LNCaP clone FGC (cell line): ENCODE results near the gene DYRK4.

Source experiments
- DNase-seq: peaks from one replicate; pipeline ENCODE4 v3.0.0-alpha.2; 2011; ENCODE audit warnings: low read depth
- H3K4me3 ChIP-seq: 2 replicates; pipeline ENCODE4 v1.5.1; 2011; ENCODE audit warnings: mild to moderate bottlenecking, low read depth, low read length, control low read depth
- TF ChIP-seq, protein P1 (sequence below): IDR thresholded peaks from 2 replicates; pipeline ENCODE4 v1.5.1; 2012; ENCODE audit warnings: mild to moderate bottlenecking; ENCODE audit not compliant: control insufficient read depth, insufficient read depth; ENCODE audit errors: extremely low read depth

DYRK4 gene

DNA sequence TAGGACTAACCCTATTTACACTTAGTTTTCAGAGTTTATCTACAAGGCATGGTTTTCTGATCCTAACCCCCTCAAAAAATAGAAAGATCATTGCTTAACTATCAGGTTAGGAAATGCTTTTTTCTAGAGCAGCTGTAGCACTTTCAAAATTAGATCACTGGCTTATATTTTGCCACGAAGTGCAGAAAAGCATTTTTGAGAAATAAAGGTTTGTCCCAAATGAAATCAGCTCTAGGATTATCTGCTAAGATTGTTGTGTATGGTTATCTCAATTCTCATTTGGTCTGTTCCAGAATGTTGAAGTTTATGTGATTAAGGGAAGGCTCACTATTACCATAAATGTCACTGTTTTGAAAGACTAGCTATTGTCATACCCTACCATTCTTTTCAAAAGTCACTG, 9.8 kb upstream of the DYRK4 start:
- TF ChIP-seq, protein P1, sequence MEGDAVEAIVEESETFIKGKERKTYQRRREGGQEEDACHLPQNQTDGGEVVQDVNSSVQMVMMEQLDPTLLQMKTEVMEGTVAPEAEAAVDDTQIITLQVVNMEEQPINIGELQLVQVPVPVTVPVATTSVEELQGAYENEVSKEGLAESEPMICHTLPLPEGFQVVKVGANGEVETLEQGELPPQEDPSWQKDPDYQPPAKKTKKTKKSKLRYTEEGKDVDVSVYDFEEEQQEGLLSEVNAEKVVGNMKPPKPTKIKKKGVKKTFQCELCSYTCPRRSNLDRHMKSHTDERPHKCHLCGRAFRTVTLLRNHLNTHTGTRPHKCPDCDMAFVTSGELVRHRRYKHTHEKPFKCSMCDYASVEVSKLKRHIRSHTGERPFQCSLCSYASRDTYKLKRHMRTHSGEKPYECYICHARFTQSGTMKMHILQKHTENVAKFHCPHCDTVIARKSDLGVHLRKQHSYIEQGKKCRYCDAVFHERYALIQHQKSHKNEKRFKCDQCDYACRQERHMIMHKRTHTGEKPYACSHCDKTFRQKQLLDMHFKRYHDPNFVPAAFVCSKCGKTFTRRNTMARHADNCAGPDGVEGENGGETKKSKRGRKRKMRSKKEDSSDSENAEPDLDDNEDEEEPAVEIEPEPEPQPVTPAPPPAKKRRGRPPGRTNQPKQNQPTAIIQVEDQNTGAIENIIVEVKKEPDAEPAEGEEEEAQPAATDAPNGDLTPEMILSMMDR = no peak
- DNase-seq = no peak
- H3K4me3 ChIP-seq = no peak overlapping the region

DNA sequence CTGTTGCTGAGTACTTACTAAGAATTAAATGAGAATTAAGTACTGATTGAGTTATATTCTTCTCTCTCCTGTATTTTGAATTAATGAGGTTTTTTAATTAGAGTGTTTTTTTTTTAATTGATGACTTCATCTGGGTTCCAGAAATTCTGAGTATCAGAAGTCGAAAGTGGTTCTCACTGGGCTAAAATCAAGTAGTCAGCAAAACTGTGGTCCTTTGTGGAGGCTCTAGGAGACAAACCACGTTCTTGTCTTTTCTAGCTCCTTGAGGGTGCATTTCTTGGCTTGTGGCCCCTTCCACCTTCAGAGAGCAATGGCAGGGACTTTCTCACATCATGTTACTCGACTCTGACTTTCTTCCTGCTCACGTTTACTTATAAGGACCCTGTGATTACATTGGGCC, 8.1 kb upstream of the DYRK4 start:
- no peak for DNase-seq
- TF ChIP-seq, protein P1 = no peak
- H3K4me3 ChIP-seq = no peak overlapping the region

DNA sequence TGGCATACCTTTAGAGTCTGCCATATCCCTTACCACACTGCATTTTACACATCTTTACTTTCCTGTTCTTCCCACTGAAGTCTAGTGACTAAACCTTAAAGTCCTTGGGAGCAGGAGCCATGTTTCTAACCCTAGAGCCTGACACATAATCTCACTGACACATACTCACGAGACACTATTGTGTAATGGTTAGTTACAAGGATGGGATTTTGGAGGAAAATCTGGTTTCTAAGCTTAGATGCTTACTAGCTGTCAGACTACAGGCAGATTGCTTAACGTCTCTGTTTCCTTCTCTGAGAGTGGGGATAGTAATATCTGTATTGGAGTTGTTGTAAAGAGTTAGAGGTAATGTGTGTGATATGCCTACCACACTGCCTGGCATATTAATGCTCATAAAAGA, 6.2 kb upstream of the DYRK4 start:
- TF ChIP-seq, protein P1 = no peak
- DNase-seq = no peak
- no peak overlapping the region for H3K4me3 ChIP-seq

DNA sequence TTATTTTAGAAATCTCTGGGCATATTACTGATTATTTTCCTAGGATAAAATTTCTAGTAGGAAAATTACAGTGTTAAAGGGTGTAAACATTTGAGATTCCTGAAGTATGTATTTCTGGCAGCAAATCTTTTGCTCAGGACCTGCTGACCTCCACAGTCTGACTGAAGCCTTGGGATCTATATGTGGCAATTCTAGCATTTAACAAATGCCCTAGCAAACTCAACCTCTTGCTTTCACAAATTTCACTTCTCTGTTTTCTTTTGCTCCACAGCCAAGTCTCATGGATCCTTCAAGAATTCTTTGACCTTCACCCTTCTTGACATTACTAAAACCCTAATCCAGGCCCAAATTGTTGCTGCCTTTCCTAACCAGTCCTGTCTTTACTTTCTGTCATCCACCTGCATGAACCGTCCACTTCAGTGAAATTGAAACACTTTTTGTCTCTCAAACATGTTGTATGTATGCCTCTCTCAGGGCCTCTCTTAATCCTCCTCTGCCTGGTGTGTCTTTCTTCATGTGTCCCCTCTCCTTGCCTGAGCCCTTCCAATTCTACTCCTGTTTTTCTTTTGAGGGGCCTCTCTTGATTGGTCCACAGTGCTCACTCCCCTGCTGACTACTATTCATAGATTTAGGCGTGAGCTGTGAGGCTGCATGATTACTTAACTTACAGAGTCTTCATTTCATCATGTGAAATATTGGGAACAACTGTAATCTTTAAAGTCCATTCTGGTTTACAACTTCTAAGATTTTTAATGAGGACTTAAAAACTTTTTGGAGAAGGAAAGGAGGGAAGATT, 5.1 kb upstream of the DYRK4 start:
- H3K4me3 ChIP-seq = no peak overlapping the region
- TF ChIP-seq, protein P1 = no peak
- DNase-seq = no peak

DNA sequence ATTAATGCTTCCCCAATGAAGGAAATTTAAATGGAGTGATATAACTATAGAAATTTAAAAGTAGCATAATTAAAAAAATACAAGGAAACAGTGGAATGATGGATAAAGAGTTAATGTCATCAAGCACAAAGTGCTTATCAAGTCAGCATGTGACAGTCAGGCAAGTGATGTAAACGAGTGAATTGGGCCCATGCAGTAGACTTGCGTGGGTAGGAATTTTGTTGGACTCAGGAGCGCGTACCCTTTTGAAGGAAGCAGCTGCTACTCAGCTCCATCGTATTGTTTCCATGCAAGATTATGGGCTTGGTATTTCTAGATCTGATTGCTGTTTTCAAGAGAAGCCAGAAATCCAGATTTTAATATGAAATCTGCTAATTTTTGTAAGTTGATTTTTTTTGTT, 4.4 kb upstream of the DYRK4 start:
- DNase-seq = no peak
- no peak overlapping the region for H3K4me3 ChIP-seq
- TF ChIP-seq, protein P1 = no peak

DNA sequence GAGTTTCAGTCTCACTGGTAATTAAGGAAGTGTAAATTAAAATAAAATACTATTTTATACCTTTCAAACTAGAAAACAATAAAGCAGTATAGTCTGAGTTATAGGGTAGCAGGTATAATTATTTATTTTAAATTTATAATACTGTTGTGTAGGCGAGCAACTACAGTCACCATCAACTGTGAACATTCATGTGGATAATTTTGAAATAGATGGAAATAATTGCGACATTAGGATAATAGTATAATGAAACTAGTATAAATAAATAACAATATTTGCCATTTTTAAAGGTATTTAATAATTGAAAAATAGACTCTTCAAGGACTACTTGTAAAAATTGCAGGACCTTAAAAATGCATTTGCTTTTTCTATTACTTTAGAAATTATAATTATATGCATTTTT, 3.8 kb upstream of the DYRK4 start:
- no peak for DNase-seq
- no peak overlapping the region for H3K4me3 ChIP-seq
- TF ChIP-seq, protein P1 = no peak

DNA sequence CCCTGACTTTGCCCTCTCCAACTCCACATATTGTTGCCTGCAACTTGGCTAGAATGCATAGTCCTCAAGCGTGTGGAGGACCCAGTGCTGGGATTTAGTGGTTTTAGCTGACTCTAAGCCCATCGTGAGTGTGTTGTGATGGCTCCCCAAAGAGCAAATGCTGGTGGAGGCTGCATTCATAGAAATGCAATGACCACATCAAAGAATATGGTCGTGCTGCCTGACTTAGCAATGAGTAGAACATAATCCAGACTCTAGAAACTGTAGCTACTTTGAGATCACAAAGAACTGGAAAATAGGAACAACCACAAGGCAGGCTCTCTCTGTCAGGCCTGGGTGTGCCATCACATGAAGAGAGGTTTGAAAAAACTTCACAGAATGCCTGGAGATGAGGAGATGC, 1.3 kb downstream of the DYRK4 start:
- no peak for DNase-seq
- no peak overlapping the region for H3K4me3 ChIP-seq
- TF ChIP-seq, protein P1 = no peak
